GM21529 (cell line): Measurements from ENCODE around the gene SOCS7.
"Not testable (repeated sequence)": the region's sequence is repeated elsewhere in the genome, so short reads cannot be mapped to it uniquely, and the experiment has no call there.

Experiments used
- ATAC-seq: cut with Tn5 transposase; IDR thresholded peaks from one replicate; pipeline ENCODE4 v1.9.1; 2021; ENCODE audit not compliant: unreplicated experiment

Gene SOCS7

DNA sequence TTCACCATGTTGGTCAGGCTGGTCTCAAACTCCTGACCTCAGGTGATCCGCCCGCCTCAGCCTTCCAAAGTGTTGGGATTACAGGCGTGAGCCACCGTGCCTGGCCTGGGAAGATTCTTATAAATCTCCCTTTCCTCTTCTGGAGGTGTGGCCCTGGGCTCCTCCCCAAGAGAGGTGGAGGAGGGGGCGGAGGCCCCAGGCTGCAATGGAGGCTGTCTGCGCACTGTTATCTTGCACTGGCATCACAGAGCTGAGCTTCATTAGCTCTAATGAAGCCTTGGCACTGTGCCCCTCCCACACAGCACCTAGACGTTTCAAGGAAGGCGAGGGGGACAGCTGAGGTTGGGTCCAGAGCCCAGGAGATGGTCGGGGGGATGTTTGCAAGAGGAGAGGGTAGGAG lies 84.2 kb downstream of the SOCS7 start:
- no peak for ATAC-seq

DNA sequence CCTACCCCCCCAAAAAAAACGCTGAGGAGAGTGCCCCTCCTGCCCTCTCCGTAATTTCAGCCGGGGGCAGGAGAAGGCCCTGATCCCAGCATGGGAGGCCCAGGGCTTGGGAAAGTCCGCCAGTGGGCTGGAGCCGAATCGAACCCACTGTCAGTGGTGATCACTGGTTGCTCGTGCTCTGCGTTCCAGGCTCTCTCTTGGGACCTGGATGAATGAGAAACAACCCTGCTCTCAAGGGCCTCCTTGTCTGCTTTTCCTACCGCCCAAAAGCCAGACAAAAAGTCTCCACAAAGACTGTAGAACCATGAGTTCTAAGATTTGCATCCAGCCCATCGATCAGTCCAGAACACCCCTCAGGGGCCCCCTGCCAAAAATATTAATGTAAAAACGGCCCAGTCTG lies 84.7 kb downstream of the SOCS7 start:
- ATAC-seq: no peak

DNA sequence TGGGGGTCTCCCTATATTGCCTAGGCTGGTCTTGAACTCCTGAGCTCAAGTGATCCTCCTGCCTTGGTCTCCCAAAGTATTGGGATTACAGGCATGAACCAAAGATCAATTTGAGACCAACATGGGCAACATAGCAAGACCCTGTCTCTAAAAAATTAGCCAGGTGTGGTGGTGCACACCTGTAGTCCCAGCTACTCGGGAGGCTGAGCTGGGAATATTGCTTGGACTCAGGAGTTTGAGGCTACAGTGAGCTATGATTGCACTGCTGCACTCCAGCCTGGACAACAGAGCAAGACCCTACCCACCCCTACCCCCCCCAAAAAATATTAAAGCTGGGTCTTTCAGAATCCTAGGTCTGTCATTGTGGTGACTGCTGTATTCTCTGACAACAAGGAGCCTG lies 85.7 kb downstream of the SOCS7 start:
- ATAC-seq: not testable (repeated sequence)

DNA sequence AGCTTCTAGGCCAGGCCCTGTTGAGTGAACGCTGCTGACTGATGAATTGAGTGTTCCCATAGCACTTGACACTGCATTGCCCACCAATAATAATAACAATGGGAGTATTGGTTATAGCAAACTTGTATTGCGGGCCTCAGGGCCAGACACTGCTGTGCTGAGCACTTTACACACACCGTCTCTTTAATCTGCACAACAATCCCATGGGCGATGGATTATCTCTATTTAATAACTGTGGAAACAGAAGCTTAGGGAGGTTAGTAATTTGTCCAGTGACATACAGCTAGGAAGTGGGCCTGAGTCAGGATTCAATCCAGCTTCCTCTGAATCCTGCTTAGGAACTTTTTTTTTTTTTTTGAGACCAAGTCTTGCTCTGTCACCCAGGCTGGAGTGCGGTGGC lies 87.8 kb downstream of the SOCS7 start:
- ATAC-seq: no peak

DNA sequence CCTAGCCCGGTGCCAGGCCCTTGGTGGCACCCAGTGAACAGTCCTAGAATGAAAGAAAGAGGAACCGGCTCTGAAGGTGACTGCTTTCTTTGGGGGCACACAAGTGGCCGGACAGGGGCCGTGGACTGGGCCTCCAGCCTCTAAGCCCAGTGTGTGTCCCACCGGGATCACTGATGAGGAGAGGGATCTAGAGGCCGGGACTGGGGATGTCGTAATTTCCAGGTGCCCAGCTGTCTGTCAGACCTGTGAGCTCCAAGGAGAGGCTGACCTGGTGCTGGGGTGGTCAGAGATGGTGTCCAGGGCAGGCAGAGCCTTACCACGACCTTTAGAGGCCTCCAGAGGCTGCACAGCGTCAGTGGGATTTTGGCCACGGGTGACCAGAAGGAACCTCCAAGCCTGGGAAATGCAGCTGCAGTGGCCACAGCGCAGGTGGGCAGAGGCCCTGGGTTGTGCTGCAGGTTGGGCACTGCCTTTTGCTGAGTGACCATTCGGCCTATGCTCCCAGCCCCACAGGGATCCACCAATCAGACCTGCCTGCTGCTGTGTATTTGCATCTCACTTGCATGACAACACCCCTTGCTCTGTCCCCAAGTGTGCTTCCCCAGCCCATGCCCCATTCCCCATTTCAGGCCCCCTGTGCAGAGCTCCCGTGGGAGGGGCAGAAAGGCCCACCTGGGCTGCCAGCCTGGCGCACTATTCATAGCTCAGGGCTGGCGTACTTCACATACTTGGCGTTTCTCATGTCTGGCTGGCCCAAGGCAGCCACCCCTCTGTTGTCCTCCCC lies 89.2 kb downstream of the SOCS7 start:
- no peak for ATAC-seq

DNA sequence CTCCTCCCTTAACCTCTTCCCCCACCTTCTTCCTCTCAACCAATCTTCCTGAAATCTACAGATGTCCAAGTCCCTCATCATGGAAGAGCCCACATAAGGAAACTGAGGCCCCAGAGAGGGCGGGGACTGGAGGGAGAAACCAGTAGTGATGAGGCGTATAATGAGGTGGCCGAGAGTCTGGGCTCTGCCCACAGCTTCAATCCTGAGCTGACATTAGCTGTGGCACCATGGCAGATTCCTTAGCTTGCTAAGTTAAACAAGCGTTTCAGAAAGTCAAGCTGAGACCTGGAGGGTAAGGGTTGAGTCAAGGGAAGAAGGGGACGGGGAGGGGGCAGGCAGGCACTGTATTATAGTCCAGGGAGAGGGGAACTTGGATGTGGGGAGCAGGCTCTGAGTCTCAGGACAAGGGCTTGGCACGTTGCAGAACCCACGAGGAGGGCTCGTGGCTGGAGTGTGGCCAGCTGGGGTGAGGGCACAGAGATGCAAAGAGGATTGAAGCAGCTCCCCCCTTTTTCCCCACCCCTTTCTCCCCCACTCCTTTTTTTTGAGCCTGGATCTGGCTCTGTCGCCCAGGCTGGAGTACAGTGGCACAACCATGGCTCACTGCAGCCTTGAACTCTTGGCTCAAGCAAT lies 89.9 kb downstream of the SOCS7 start:
- no peak for ATAC-seq

DNA sequence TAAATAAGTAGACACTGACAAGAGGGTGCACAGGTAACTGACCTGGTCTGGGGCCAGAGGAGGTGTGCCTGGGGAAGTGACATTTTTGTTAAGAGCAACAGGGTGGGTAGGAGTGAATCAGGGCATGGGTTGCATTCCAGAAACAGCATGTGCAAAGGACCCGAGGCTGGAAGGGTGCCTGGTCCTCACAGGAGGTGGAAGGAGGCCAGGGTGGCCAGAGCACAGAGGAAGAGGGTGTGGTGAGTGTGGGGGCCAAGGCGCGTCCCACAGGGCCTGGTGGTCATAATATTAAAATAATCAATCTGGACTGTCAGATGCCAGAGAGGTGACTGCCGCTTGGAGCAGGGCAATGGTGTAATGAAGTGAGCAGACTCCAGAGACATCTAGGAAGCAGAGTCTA lies 90.9 kb downstream of the SOCS7 start:
- no peak for ATAC-seq

DNA sequence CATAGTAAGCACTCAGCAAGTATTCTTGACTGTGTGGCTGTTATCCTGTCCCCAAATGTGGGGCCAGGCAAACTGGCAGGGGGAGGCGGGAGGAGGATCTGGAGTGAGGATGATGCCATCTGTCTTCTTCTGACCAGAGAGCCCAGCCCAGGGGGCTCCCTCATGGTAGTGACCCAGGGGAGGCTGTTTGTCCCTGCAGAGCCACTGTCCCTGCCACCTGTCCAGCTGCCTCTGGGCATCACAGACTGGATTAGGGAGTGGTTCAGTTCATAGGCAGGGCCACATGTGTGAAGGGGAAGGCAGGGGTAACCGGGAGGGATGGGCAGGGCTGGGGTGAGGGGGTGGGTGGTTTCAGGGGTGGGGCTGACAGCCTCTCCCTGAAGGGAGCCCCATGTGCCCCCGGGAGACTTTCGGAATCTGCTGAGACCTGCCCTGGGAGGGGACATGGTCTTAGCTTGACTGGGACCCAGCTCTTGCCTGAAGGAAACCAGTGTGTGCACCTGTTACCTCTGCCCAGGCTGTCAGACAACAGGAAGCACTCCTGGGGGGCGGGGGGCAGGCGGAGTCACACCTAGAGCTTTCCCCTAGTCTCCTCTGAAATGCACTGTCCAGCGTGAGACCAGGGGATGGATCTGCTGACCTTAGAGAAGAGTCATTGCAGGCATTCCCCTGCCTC lies 91.8 kb downstream of the SOCS7 start:
- no peak for ATAC-seq

DNA sequence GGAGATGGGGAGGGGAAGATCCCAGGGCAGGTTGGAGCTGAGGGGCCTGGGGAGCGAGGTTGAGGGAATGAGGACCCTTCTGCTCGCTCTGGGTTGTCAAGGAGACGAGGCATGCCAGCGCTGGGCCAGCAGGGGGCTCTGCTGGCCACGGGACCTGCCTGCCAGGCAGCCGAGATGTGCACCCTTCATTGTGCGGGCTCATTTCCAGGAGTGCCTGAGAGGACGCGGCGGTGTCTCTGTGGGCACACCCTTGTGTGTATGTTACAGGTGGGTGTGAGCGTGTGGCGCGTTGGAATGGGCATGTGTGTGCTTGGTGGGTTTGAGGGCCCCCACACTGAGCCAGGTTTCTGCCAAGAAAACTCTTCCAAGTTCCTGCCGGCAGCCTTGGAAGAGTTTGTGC lies 92.5 kb downstream of the SOCS7 start:
- no peak for ATAC-seq

DNA sequence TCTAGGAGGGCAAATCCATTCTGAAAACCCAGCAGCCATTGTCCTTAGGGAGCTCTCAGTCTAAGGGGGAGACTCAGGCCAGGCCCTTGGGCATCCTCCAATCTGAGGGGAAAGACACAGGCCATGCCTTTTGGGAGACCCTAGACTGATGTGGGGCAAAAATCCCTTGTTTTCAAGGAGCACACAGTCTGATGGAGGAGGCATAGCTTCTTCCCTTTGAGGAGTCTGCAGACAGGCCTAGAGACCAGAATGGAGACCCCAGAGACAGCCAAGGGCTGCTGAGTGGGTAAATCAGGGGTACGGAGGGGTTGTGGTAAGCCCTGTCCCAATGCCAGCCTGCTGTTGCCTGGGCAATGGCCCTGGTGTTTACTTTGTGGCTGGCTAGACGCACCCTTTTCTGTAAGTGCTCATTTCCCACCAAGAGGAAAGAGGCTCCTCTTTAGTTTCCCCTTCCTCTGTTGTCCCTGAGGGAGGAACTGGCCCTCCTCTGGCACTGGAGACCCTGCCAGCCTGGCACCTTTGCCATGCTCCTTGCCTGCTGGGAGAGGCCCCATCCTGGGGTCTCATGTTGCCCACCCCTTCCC lies 96.0 kb downstream of the SOCS7 start:
- ATAC-seq: no peak

DNA sequence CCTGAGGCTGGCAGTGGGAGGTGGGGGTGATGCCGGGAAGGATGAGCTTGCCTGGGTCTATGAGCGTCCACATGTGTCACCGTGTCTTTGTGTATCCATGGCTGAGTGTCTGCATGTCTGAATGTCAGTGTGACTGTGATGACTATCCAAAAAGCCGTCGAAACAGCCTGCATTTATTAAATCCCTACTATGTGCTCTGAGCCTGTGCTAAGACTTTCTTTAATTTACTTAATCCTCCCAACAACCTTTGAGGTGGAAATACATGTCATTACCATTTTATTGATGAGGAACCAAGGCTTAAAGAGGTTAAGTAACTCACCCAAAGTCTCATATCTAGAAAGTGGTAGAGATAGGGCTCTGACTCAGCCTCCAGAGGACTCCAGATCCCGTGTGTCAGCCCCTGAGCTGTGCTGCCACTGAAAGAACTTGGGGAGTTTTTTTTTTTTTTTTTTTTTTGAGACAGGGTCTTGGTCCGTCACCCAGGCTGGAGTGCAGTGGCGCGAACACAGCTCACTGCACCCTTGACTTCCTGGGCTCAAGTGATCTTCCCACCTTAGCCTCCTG lies 96.6 kb downstream of the SOCS7 start:
- ATAC-seq: no peak

DNA sequence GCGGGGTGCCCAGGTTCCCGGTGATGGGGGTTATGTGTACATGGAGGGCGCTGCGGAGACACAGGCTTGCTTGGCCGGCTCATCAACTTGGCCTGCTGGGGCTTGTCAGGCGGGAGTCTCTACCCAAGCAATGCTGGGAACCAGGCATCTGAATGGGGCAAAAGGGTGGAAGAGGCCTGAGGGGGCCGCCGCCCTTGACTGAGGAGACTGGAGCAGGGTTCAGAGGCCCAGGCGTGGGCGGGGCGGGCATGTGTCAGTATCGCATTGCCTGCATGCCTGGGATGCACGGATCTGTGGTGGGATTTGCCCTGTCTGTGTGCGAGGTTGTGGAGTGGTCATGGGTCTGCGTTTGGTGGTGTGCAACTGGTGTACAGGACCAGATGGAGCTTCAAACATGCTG lies 97.7 kb downstream of the SOCS7 start:
- ATAC-seq: no peak

DNA sequence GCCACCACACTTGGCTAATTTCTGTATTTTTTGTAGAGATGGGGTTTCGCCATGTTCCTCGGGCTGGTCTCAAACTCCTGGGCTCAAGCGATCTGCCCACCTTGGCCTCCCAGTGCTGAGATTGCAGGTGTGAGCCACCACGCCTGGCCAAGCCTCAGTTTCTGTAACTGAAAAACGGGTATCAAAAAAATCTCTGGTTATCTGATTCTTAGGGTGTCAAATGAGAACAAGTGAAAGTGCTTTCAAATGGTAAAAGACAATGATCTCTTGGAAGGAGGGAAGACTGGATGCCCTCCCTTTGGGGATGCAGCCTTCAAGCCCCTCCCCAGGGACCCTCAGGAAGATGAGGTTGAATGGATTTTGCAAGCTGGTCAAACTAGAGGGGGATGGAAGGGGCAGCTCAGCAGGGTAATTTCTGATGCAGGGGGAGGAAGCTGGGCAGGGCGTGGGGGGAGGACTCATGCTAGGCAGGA lies 98.9 kb downstream of the SOCS7 start:
- no peak for ATAC-seq

DNA sequence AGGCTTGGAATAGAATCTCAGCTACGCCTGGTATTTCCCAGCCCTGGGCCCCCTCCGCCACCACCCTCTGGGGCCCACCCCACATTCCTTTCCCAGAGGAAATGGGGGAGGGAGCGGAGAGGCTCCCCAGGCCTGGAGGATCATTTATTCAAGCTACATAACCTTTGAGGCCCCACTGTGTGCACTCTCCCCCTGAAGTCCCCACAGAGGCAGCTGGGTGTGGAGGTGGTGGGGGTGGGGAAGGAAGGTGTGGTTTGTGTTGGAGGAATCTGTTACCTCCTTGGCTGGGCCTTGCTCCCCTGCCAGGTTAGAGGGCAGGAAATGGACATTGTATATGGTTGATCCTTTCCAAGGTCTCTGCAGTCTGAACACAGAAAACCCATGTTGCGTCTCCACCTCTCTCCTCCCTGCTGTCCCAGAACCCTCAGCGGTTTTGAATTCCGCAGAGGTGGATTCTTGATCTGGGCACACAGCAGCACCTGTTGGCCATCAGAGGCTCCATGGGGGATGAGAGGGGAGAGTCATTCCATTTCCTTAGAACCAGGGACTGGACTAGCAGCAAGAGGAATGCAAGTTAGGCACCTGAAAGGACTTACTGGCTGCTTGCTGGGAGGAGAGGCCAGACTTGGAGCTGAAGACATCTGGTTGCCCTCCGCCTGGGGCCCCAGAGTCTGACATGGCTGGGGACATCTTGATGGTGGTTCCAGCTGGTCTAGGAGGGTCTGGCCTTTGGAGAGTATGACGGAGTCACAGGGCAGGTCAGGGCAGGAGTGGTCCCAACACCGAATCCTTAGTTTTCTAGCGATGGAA lies 99.6 kb downstream of the SOCS7 start:
- no peak for ATAC-seq

DNA sequence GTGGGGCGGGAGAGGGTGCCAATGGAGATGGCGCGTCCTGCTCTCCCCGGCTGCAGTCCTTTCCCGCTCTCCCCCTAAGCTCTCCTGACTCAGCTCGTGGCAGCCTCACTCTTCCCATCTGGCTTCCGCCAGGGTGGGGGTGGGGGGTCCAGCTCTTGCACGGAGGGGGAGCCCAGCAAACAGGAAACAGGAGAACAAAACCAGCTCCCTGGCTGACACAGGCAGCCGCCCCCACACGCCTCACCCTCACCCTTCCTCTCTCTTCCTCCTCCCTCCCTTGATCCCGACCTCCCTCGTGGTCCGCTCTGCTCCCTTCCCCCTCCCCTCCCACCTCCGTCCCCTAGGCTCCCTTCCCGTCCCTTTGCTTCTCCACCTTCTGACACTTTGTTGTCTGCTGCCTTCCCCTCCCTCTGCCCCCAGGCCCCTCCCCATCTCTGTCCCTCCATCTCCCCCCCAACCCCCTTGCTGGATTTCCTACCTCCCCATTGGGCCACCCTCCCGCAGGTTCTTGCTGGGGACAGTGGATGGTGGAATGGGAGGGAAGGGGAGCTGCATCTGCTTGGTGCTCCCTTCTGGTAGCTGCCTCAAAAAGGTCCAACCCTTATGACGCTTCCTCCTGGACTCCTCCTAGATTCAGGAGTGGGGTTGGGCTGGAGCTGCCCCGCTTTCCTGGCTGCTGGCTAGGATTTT lies 100.3 kb downstream of the SOCS7 start:
- ATAC-seq: no peak

DNA sequence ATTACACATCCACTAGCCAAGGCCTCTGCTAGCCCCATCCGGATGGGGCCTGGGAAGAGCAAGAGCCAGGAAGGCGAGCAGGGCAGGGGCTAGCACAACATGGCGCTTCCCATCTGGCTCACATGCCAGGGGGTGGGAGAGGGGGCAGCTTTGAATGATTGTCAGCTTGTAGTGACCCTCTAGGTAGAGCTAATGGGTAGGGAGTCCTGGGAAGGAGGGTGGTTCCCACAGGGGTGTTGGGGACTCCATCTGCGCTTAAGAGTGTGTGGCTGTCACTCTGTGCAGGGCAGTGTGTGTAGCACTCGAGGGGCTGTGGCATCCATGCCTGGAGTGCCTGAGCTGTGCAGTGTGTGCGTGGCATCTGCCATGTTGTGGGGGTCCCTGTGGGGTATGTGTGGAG lies 101.1 kb downstream of the SOCS7 start:
- no peak for ATAC-seq

DNA sequence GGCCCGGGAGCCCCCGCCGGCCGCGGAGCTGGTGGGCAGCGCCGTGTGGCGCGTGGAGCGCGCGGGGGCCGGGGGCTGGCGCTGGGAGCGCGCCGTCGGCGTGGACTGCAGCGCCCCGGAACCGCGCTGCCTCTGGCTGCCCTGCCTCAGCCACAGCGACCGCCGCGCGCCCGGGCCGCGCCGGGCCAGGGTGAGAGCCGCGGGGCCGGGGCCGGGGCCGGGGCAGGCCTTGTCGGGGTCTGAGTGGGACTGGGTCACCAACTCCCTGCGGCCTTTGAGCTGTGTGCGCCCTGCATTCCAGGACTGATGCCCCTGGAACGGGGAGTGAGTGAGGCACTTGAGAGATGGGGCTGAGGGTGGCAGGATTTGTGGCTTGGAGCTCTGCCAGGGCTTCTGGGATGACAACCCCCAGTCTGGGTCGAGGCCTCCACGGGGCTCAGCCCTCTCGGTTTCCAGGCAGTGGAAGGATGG lies 102.3 kb downstream of the SOCS7 start:
- ATAC-seq: no peak

DNA sequence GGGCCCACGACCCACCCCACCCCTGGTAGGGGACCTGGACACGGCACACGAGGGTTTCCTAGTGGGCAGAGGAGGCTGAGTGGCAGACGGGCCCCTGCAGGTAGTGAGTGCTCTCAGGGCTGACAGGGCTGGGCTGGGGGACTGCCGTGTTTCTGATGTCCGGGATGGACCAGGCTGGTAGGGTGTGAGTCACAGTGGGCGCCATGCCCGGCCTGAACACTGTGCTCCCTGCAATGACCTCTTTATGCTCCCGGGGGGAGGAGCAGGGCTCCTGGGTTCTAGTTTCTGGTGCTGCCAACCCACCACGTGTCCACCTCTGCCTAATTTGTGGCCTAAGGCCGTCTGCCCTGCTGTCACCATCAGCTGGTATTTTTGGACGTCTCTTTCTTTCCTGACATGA lies 102.9 kb downstream of the SOCS7 start:
- ATAC-seq: no peak
